ENCODE results near the gene ACSM5. TPM values are rescaled to one million over a fixed set of nuclear protein-coding genes. Genes with fewer than 3 reads are reported as not detected.

The ACSM5 gene
- total and polyA plus RNA-seq, 2 of the 8 experiments (the other 6 are each of a cell fraction or from before 2014, with no cell fraction given) = not detected

- no peaks in the 10 kb centered on the region for H3K27me3 ChIP-seq (replicated peaks in 1 of 4; ENCODE audit: control insufficient read depth in 3 of 4, extremely low read depth in 1 of 4, insufficient read depth in 3 of 4, low read length in 3 of 4)
- no peak overlapping the region for H2BK20ac ChIP-seq (ENCODE audit: low read length)
- no peak overlapping the region for H3K27ac ChIP-seq (ENCODE audit: low read depth, low read length)
- ChIA-PET POLR2A (ENCODE audit: partially characterized antibody) (no interaction called here), CTCF (ENCODE audit: partially characterized antibody) (interaction anchor here (1.1 to 1.4 kb wide), 3 partner anchors 15 to 308 kb away, joined by 3 to 6 read pairs (median 4); no protein-coding TSS in a partner anchor)
- WGBS, 2 experiments (ENCODE audit: extremely low coverage in 1 of 2, insufficient coverage in 1 of 2, insufficient read length in 1 of 2, insufficient replicate concordance in 2 of 2, low coverage in 1 of 2, low lambda C conversion rate in 2 of 2, missing lambda C conversion rate in 1 of 2) = 85% methylated on average over 8 of the region's 8 CpGs; no CpG with 5 or more reads in 1 of the 2 experiments
- no peaks in the 10 kb centered on the region for H3K9me3 ChIP-seq (ENCODE audit: insufficient read depth in 2 of 2, low read depth in 1 of 2, low read length in 1 of 2)
- H4K91ac ChIP-seq (replicated peaks; ENCODE audit: insufficient read length, low read length) = no peak overlapping the region
- no peak overlapping the region for H3K56ac ChIP-seq (replicated peaks; ENCODE audit: insufficient read length, low read depth, low read length)
- no peak overlapping the region for H3K4me2 ChIP-seq (ENCODE audit: insufficient read depth in 1 of 2, low read depth in 2 of 2, low read length in 2 of 2)
- no peaks in the 10 kb centered on the region for H3K36me3 ChIP-seq (ENCODE audit: control insufficient read depth in 2 of 4, insufficient read depth in 4 of 4, low read length in 3 of 4)
- no peak for FAIRE-seq
- no peak overlapping the region for H2BK5ac ChIP-seq (ENCODE audit: low read depth, low read length)
- H4K8ac ChIP-seq (ENCODE audit: extremely low read depth, insufficient read depth, low read length) = no peak overlapping the region
- TF ChIP-seq TAF7 (optimal IDR thresholded peaks at IDR 0.05; ENCODE audit: borderline replicate concordance, low read depth, low read length) (no peak), CBX5 (IDR thresholded peaks at IDR 0.05; ENCODE audit: low read depth, low read length) (no peak), EP300 (IDR thresholded peaks at IDR 0.05; ENCODE audit: borderline replicate concordance in 1 of 2, low read depth in 2 of 2, low read length in 2 of 2) (no peak), YY1 (IDR thresholded peaks at IDR 0.05; ENCODE audit: low read depth, low read length) (no peak), KDM4A (IDR thresholded peaks at IDR 0.05; ENCODE audit: low read depth, low read length, severe bottlenecking) (no peak), ASH2L (IDR thresholded peaks at IDR 0.05; ENCODE audit: low read length) (no peak), PHF8 (conservative IDR thresholded peaks at IDR 0.05; ENCODE audit: low read depth, low read length) (no peak)
- no peak overlapping the region for H3K14ac ChIP-seq (ENCODE audit: insufficient read length)
- no peaks in the 10 kb centered on the region for H3K79me1 ChIP-seq (ENCODE audit: low read depth, low read length)
- no peak overlapping the region for H2BK120ac ChIP-seq (replicated peaks; ENCODE audit: low read depth, low read length)
- no peaks in the 10 kb centered on the region for H3K79me2 ChIP-seq (ENCODE audit: control insufficient read depth in 1 of 2, insufficient read depth in 2 of 2, low read length in 2 of 2)
- peak overlapping the region; percentile 63; the same call in 1 of the 2 replicates for H2AFZ ChIP-seq (ENCODE audit: low read length)
- no peaks in the 10 kb centered on the region for H4K20me1 ChIP-seq (replicated peaks in 1 of 2; ENCODE audit: control insufficient read depth in 1 of 2, insufficient read depth in 2 of 2, low read length in 2 of 2)
- no peak overlapping the region for H2AK5ac ChIP-seq (ENCODE audit: low read depth, low read length)
- H4K5ac ChIP-seq (ENCODE audit: insufficient read length, low read depth, low read length) = no peak overlapping the region
- no peak overlapping the region for H3K18ac ChIP-seq (ENCODE audit: extremely low read depth, low read length)
- no peak overlapping the region for H2BK15ac ChIP-seq (ENCODE audit: low read length)
- H3K4ac ChIP-seq (replicated peaks; ENCODE audit: insufficient read length, low read depth, low read length) = no peak overlapping the region
- H3K4me3 ChIP-seq (ENCODE audit: extremely low read depth in 1 of 4, insufficient read depth in 2 of 4, low read depth in 3 of 4, low read length in 4 of 4) = no peak overlapping the region
- H3K9ac ChIP-seq (replicated peaks in 1 of 4; ENCODE audit: extremely low read depth in 1 of 4, low read depth in 3 of 4, low read length in 3 of 4) = no peak overlapping the region
- H2BK12ac ChIP-seq (ENCODE audit: low read depth, low read length) = no peak overlapping the region
- H3K23ac ChIP-seq (ENCODE audit: insufficient read length) = no peak overlapping the region
- DNase-seq (ENCODE audit: low read depth in 1 of 2, low spot score in 2 of 2) = no peak
- H3K4me1 ChIP-seq (replicated peaks in 1 of 4; ENCODE audit: control insufficient read depth in 3 of 4, insufficient read depth in 4 of 4, low read length in 3 of 4) = peaks cover 0 to 1% (median 0%) of the 10 kb centered on the region in 4 experiments; a peak in 1 of 7 replicates
- no peaks in the 10 kb centered on the region for H3K23me2 ChIP-seq (ENCODE audit: low read depth, low read length)
Measured at GRCh38 chr16:20401475-20402016, 7.8 kb upstream of the ACSM5 start.
